ENCODE measurements around the gene AGBL2.
"Not testable (repeated sequence)": the region's sequence is repeated elsewhere in the genome, so short reads cannot be mapped to it uniquely, and the experiment has no call there.

Gene AGBL2, protein sequence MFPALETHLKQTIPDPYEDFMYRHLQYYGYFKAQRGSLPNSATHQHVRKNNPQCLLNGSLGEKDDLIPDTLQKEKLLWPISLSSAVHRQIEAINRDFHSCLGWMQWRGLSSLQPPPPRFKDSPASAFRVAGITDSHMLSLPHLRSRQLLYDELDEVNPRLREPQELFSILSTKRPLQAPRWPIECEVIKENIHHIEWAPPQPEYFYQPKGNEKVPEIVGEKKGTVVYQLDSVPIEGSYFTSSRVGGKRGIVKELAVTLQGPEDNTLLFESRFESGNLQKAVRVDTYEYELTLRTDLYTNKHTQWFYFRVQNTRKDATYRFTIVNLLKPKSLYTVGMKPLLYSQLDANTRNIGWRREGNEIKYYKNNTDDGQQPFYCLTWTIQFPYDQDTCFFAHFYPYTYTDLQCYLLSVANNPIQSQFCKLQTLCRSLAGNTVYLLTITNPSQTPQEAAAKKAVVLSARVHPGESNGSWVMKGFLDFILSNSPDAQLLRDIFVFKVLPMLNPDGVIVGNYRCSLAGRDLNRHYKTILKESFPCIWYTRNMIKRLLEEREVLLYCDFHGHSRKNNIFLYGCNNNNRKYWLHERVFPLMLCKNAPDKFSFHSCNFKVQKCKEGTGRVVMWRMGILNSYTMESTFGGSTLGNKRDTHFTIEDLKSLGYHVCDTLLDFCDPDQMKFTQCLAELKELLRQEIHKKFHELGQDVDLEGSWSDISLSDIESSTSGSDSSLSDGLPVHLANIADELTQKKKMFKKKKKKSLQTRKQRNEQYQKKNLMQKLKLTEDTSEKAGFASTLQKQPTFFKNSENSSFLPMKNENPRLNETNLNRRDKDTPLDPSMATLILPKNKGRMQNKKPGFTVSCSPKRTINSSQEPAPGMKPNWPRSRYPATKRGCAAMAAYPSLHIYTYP

DNA sequence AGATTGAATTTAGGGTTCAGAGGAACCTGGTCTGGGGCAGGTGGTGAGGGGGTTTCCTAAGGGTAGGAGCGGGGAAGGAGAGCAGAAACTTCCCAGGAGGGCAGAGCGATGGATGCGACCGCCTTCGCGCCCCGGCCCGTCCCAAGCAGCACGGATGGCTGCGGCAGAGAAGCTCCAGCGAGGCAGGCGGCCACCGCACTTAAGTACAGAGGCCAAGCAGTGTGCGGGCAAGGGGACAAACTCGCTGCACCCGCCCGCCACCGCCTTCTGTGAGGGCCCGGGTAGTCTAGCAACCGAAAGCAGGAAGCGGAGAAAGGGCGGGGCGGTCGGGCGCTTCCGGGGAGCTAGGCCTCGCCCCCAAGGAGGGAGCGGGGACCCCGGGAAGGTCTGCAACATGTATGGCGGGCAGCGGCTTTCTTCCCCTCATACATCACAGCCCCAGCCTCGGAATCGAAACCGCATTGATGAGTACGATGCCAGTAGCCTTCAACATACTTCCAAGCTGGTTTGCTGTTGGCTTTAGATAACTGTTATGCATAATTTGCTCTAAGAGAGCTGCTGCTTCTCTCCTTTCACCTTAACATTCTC, at the start of gene AGBL2:
TSS of gene AGBL2 (minus strand) at position 288 of the 588 bp plus-strand sequence. CDS start 719 bp downstream, outside the sequence.
- DNase-seq (ENCODE audit: low read depth, low spot score), result peak; percentile 50
- Histone ChIP-seq H3K4me3 (ENCODE audit: low read length) (peak within 1 kb of the TSS; percentile 49; the same call in 1 of the 2 replicates), H3K4me1 (ENCODE audit: control insufficient read depth, insufficient read depth, low read length) (no peaks in the 10 kb centered on the region), H3K27me3 (ENCODE audit: control insufficient read depth, insufficient read depth, low read length) (no peaks in the 10 kb centered on the region), H3K36me3 (ENCODE audit: control insufficient read depth, insufficient read depth, low read length) (peaks cover 2% of the 10 kb centered on the region; the same call in 1 of the 2 replicates), H3K9me3 (ENCODE audit: control insufficient read depth, insufficient read depth, low read length) (no peaks in the 10 kb centered on the region), H3K27ac (ENCODE audit: low read length) (no peak within 1 kb of the TSS)
- no CpG with 5 or more reads among the region's 35 CpGs for WGBS (ENCODE audit: insufficient coverage, insufficient read length)

DNA sequence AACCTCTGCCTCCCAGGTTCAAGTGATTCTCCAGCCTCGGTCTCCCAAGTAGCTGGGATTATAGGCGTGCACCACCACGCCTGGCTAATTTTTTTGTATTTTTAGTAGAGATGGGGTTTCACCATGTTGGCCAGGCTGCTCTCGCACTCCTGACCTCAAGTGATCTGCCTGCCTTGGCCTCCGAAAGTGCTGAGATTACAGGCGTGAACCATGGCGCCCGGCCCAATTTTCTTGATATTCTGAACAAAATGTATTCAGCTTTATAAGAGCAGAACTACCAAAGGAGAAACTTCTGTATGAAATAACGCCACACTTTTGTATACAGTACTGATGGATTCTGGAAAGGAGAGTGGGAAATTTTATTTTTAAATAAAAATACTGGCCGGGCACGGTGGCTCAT, 44.1 kb upstream of the AGBL2 start:
- H3K36me3 ChIP-seq (ENCODE audit: control insufficient read depth, insufficient read depth, low read length), result peaks cover 23% of the 10 kb centered on the region; the same call in 1 of the 2 replicates
- no CpG with 5 or more reads among the region's 11 CpGs for WGBS (ENCODE audit: insufficient coverage, insufficient read length)

DNA sequence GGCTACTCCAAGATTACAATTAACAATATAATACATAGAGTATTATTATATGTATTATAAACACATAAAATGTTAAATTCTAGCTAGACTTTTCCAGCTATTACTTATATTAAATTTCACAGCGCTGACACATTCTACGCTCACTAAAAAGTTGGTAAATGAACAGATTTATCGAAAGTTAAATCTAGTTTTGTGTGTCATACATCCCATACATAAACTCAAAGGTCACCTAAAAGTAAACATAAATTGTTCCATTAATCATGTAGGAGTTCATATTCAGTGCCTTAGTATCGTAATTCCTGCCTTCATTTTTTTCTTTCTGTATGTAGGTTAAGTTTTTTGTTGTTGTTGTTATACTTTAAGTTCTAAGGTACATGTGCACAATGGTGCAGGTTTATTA, 41.0 kb upstream of the AGBL2 start:
- H3K4me1 ChIP-seq (ENCODE audit: control insufficient read depth, insufficient read depth, low read length), result no peaks in the 10 kb centered on the region
- H3K4me3 ChIP-seq (ENCODE audit: low read length), result no peak overlapping the region
- no CpG with 5 or more reads among the region's 4 CpGs for WGBS (ENCODE audit: insufficient coverage, insufficient read length)
- peaks cover 22% of the 10 kb centered on the region for H3K36me3 ChIP-seq (ENCODE audit: control insufficient read depth, insufficient read depth, low read length)
- H3K9me3 ChIP-seq (ENCODE audit: control insufficient read depth, insufficient read depth, low read length), result no peaks in the 10 kb centered on the region
- no peak for DNase-seq (ENCODE audit: low read depth, low spot score)
- H3K27me3 ChIP-seq (ENCODE audit: control insufficient read depth, insufficient read depth, low read length), result no peaks in the 10 kb centered on the region
- H3K27ac ChIP-seq (ENCODE audit: low read length), result no peak overlapping the region

More for the DNA sequence above, 44.1 kb upstream of the AGBL2 start:
- not testable (repeated sequence) for H3K27ac ChIP-seq (ENCODE audit: low read length); H3K27me3 ChIP-seq (ENCODE audit: control insufficient read depth, insufficient read depth, low read length); DNase-seq (ENCODE audit: low read depth, low spot score); H3K4me3 ChIP-seq (ENCODE audit: low read length); H3K9me3 ChIP-seq (ENCODE audit: control insufficient read depth, insufficient read depth, low read length); H3K4me1 ChIP-seq (ENCODE audit: control insufficient read depth, insufficient read depth, low read length)

DNA sequence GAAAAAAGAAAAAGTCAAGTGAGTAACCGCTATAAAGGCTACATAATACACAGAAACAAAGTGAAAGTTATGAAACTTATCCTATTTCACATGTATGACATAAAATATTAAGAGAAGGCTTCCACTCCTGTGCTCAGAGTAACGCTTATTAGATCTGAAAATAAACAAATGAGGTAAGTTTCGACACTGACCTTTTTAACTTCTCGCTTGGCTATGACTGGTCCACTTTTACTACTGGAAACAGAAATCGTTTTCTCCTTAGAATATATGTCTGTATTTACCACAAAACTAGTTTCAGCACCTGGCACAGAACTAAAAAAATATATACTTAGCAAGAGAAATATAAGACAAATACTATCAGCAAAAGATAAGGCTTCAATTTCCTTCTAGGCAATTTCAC, 35.6 kb upstream of the AGBL2 start:
- DNase-seq (ENCODE audit: low read depth, low spot score), result no peak
- H3K27ac ChIP-seq (ENCODE audit: low read length), result no peak overlapping the region
- no CpG with 5 or more reads among the region's 5 CpGs for WGBS (ENCODE audit: insufficient coverage, insufficient read length)
- H3K4me1 ChIP-seq (ENCODE audit: control insufficient read depth, insufficient read depth, low read length), result no peaks in the 10 kb centered on the region
- peaks cover 29% of the 10 kb centered on the region for H3K36me3 ChIP-seq (ENCODE audit: control insufficient read depth, insufficient read depth, low read length)
- H3K27me3 ChIP-seq (ENCODE audit: control insufficient read depth, insufficient read depth, low read length), result no peaks in the 10 kb centered on the region
- no peak overlapping the region for H3K4me3 ChIP-seq (ENCODE audit: low read length)
- H3K9me3 ChIP-seq (ENCODE audit: control insufficient read depth, insufficient read depth, low read length), result no peaks in the 10 kb centered on the region

DNA sequence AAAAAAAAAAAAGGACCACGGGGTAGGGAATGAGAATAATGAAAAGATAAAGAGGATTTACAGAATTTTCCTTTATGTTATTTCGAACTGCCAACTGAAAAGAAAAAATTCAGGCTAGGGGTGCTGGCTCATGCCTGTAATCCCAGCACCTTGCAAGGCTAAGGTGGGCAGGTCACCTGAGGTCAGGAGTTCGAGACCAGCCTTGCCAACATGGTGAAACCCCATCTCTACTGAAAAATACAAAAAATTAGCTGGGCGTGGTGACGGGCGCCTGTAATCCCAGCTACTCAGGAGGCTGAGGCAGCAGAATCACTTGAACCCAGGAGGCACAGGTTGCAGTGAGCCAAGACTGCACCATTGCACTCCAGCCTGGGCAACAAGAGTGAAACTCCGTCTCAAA, 27.3 kb upstream of the AGBL2 start:
- H3K27me3 ChIP-seq (ENCODE audit: control insufficient read depth, insufficient read depth, low read length); H3K4me1 ChIP-seq (ENCODE audit: control insufficient read depth, insufficient read depth, low read length); DNase-seq (ENCODE audit: low read depth, low spot score); H3K27ac ChIP-seq (ENCODE audit: low read length); H3K9me3 ChIP-seq (ENCODE audit: control insufficient read depth, insufficient read depth, low read length); H3K4me3 ChIP-seq (ENCODE audit: low read length): not testable (repeated sequence)
- H3K36me3 ChIP-seq (ENCODE audit: control insufficient read depth, insufficient read depth, low read length), result peaks cover 26% of the 10 kb centered on the region; the same call in 1 of the 2 replicates
- no CpG with 5 or more reads among the region's 7 CpGs for WGBS (ENCODE audit: insufficient coverage, insufficient read length)

DNA sequence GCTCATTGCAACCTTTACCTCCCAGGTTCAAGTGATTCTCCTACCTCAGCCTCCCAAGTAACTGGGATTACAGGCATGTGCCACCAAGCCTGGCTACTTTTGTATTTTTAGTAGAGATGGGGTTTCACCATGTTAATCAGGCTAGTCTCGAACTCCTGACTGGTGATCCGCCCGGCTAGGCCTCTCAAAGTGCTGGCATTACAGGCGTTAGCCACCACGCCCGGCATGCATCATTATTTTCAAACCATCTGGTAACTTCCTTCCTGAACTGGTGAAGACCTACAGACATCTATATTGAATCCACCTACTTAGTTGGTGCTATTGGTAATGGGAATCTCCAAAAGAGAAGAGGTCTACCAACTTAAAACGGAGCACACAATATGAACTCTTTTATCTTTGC, 22.6 kb upstream of the AGBL2 start:
- no CpG with 5 or more reads among the region's 7 CpGs for WGBS (ENCODE audit: insufficient coverage, insufficient read length)
- not testable (repeated sequence) for DNase-seq (ENCODE audit: low read depth, low spot score); H3K27ac ChIP-seq (ENCODE audit: low read length); H3K27me3 ChIP-seq (ENCODE audit: control insufficient read depth, insufficient read depth, low read length); H3K4me3 ChIP-seq (ENCODE audit: low read length); H3K4me1 ChIP-seq (ENCODE audit: control insufficient read depth, insufficient read depth, low read length); H3K9me3 ChIP-seq (ENCODE audit: control insufficient read depth, insufficient read depth, low read length)
- peaks cover 10% of the 10 kb centered on the region; the same call in 1 of the 2 replicates for H3K36me3 ChIP-seq (ENCODE audit: control insufficient read depth, insufficient read depth, low read length)

DNA sequence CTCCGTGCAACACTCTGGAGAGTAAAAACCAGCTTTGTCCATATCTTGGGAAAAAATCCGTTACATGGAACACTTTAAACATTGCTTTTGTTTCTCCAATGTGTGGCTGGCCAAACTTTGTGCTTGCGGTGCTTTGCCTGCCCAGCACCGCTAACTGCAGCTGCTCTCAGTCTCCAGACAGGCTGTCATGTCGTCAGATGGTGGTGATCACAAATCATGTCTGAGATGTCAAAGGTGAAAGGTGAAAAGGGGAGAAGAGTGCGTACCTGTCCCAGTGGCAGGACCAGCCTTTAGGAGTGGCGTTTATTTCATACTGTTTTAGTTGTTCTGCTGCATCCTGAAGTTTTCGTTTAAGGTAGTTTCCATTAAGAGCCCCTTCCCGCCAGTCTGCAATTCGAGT, 17.1 kb upstream of the AGBL2 start:
- no CpG with 5 or more reads among the region's 10 CpGs for WGBS (ENCODE audit: insufficient coverage, insufficient read length)
- Histone ChIP-seq H3K36me3 (ENCODE audit: control insufficient read depth, insufficient read depth, low read length) (peaks cover 12% of the 10 kb centered on the region), H3K27ac (ENCODE audit: low read length) (no peak overlapping the region), H3K4me1 (ENCODE audit: control insufficient read depth, insufficient read depth, low read length) (no peaks in the 10 kb centered on the region), H3K27me3 (ENCODE audit: control insufficient read depth, insufficient read depth, low read length) (no peaks in the 10 kb centered on the region), H3K4me3 (ENCODE audit: low read length) (no peak overlapping the region), H3K9me3 (ENCODE audit: control insufficient read depth, insufficient read depth, low read length) (no peaks in the 10 kb centered on the region)
- no peak for DNase-seq (ENCODE audit: low read depth, low spot score)

DNA sequence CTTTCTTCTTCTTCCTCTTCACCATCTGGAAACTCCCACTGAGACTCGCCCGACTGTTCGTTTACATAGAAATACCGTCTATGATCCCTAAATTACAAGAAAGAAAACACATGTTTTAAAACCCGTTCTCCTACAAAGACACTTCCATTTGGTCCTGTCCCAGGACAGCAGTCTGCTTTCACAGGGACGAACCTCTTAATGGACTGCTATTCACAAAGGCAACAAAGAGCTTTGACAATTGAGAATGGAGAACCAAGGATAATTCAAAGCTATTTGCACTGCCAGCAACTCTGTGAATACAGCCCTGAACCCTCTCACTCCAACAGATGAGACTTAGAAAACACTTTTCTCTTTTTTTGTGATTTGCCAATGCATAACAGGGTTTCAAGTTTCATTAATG, 16.3 kb upstream of the AGBL2 start:
- Histone ChIP-seq H3K27me3 (ENCODE audit: control insufficient read depth, insufficient read depth, low read length) (no peaks in the 10 kb centered on the region), H3K4me1 (ENCODE audit: control insufficient read depth, insufficient read depth, low read length) (no peaks in the 10 kb centered on the region), H3K36me3 (ENCODE audit: control insufficient read depth, insufficient read depth, low read length) (peaks cover 12% of the 10 kb centered on the region), H3K27ac (ENCODE audit: low read length) (no peak overlapping the region), H3K4me3 (ENCODE audit: low read length) (no peak overlapping the region), H3K9me3 (ENCODE audit: control insufficient read depth, insufficient read depth, low read length) (no peaks in the 10 kb centered on the region)
- DNase-seq (ENCODE audit: low read depth, low spot score), result no peak
- no CpG with 5 or more reads among the region's 6 CpGs for WGBS (ENCODE audit: insufficient coverage, insufficient read length)

DNA sequence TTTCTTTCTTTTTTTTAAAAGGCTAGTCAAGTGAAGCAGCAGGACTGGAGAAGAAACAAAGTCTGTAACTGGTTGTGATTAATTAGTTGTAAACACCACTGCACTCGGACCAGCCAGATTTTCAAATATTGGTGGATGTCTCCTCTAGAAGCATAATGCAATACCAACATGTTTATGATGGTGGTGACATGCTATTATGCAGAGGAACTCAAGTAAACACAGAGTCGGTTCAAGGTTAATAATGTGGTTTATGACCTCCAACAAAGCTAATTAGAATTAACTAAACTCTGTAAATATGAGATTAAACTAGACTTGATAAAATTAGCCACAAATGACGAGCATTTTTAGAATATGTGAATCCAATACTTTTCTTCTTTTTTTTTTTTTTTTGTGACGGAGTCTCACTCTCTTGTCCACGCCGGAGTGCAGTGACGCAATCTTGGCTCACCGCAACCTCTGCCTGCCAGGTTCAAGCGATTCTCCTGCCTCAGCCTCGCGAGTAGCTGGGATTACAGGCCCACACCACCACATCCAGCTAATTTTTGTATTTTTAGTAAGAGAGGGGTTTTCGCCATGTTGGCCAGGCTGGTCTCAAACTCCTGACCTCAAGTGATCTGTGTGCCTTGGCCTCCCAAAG, 11.8 kb upstream of the AGBL2 start:
- no peaks in the 10 kb centered on the region for H3K9me3 ChIP-seq (ENCODE audit: control insufficient read depth, insufficient read depth, low read length)
- no CpG with 5 or more reads among the region's 12 CpGs for WGBS (ENCODE audit: insufficient coverage, insufficient read length)
- no peaks in the 10 kb centered on the region for H3K4me1 ChIP-seq (ENCODE audit: control insufficient read depth, insufficient read depth, low read length)
- H3K27ac ChIP-seq (ENCODE audit: low read length), result no peak overlapping the region
- no peak overlapping the region for H3K4me3 ChIP-seq (ENCODE audit: low read length)
- peaks cover 17% of the 10 kb centered on the region for H3K36me3 ChIP-seq (ENCODE audit: control insufficient read depth, insufficient read depth, low read length)
- DNase-seq (ENCODE audit: low read depth, low spot score), result no peak
- H3K27me3 ChIP-seq (ENCODE audit: control insufficient read depth, insufficient read depth, low read length), result no peaks in the 10 kb centered on the region

DNA sequence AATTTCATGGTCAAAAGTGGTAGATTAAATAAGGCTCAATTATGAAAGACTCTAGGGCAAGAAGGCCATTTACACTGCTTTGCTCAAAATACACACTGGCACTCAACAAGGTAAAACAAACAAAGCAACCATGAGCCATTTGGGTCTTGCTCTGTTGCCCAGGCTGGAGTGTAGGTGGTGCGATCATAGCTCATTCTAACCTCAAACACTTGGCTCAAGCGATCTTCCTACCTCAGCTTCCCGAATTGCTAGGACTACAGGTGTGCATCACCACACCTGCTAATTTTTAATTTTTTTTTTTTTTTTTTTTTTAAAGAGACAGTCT, 10.9 kb upstream of the AGBL2 start:
- no peaks in the 10 kb centered on the region for H3K27me3 ChIP-seq (ENCODE audit: control insufficient read depth, insufficient read depth, low read length)
- no peak for DNase-seq (ENCODE audit: low read depth, low spot score)
- no CpG with 5 or more reads among the region's 3 CpGs for WGBS (ENCODE audit: insufficient coverage, insufficient read length)
- H3K36me3 ChIP-seq (ENCODE audit: control insufficient read depth, insufficient read depth, low read length), result peaks cover 14% of the 10 kb centered on the region
- no peaks in the 10 kb centered on the region for H3K4me1 ChIP-seq (ENCODE audit: control insufficient read depth, insufficient read depth, low read length)
- no peak overlapping the region for H3K27ac ChIP-seq (ENCODE audit: low read length)
- H3K9me3 ChIP-seq (ENCODE audit: control insufficient read depth, insufficient read depth, low read length), result no peaks in the 10 kb centered on the region
- H3K4me3 ChIP-seq (ENCODE audit: low read length), result no peak overlapping the region
